ENCODE results near the gene IFT172. TPM values are rescaled to one million over a fixed set of nuclear protein-coding genes. Genes with fewer than 3 reads are reported as not detected.

Gene IFT172
- total RNA-seq, 4 donors from 2014 or later = 7.6 to 19.6 (median 13.5) TPM

GRCh38 chr2:27494284-27494943 is 4.9 kb upstream of the IFT172 start:
- H3K4me3 ChIP-seq = peak overlapping the region; percentile 53 to 84 (median 62)
- peak overlapping the region; percentile 53 to 76 (median 63) for H3K27ac ChIP-seq
- WGBS, 2 donors = 33% methylated on average over 10 of the region's 35 CpGs; no CpG with 5 or more reads in 1 of the 2 donors
- TF ChIP-seq POLR2A (IDR thresholded peaks at IDR 0.05) = no peak
- H3K36me3 ChIP-seq = no peaks in the 10 kb centered on the region
- H3K9me3 ChIP-seq = no peaks in the 10 kb centered on the region
- DNase-seq = no peak
- H3K4me1 ChIP-seq = peaks cover 4 to 44% (median 4%) of the 10 kb centered on the region in 3 donors
- intact Hi-C loops (cut with DNase I) = no loop called here
- H3K27me3 ChIP-seq = peaks cover 0 to 43% (median 0%) of the 10 kb centered on the region in 4 donors

DNA sequence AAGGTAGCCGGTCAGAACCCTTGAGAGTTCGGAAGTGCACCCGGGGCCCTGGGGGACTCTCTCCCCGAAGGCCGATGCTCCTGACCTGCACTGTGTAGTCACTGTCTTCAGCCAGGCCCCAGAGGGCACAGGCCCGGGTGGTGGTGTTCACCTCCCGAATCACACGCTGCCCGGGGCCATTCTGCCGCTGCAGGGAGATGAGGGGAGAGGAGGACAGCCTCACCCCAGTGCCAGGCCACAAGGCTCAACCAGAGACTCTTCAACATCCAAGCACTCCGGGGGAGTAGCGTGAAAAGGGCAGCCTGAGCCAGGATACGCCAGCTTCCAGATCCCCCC is 4.4 kb upstream of the IFT172 start:
- TF ChIP-seq POLR2A (IDR thresholded peaks at IDR 0.05) = no peak
- no peak for TF ChIP-seq CTCF (IDR thresholded peaks at IDR 0.05)
- no peak for DNase-seq
- 87 to 92% methylated on average over 4 to 5 of the region's 13 CpGs for WGBS, 2 donors
- H3K27ac ChIP-seq = peak overlapping the region in 2 of 4 donors; percentile 53 to 76
- H3K36me3 ChIP-seq = no peaks in the 10 kb centered on the region
- peaks cover 7 to 49% (median 8%) of the 10 kb centered on the region in 3 donors for H3K4me1 ChIP-seq
- H3K9me3 ChIP-seq = no peaks in the 10 kb centered on the region
- intact Hi-C loops (cut with DNase I) = no loop called here
- H3K27me3 ChIP-seq = peaks cover 0 to 40% (median 0%) of the 10 kb centered on the region in 4 donors
- peak overlapping the region in 2 of 4 donors; percentile 70 to 84 for H3K4me3 ChIP-seq

DNA sequence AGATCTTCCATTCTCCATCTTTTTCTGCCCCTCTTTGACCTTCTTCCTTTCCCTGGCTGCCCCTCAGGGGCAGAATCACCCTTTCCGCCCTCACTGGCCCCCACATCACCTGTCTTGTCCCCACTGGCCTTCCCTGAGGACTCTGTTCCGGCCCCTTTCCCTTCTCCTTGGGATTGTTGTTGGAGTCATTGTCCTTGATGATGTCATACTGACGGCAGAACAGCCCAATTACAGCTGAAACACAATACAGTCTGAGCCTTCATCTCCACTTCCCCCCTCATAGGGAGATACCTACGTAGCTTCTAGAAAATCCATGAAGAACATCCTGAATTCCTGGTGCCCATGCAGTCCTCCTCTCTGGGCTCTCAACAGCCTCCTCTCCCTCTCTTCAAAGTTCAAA is 3.0 kb upstream of the IFT172 start:
- intact Hi-C loops (cut with DNase I) = no loop called here
- H3K9me3 ChIP-seq = no peaks in the 10 kb centered on the region
- no peak overlapping the region for H3K4me3 ChIP-seq
- no peaks in the 10 kb centered on the region for H3K36me3 ChIP-seq
- H3K27me3 ChIP-seq = peaks cover 0 to 35% (median 0%) of the 10 kb centered on the region in 4 donors
- TF ChIP-seq POLR2A (IDR thresholded peaks at IDR 0.05) (no peak), CTCF (IDR thresholded peaks at IDR 0.05) (no peak)
- no peak overlapping the region for H3K27ac ChIP-seq
- no peak for DNase-seq
- H3K4me1 ChIP-seq = peaks cover 8 to 60% (median 11%) of the 10 kb centered on the region in 3 donors
- WGBS, 2 donors = 85 to 87% methylated on average over 4 of the region's 4 CpGs

GRCh38 chr2:27489118-27489497 is 435 bp downstream of the IFT172 start:
- intact Hi-C loops (cut with DNase I) = no loop called here
- Histone ChIP-seq H3K4me1 (peaks cover 5 to 49% (median 7%) of the 10 kb centered on the region in 3 donors), H3K27ac (peak overlapping the region; percentile 52 to 87 (median 80)), H3K27me3 (peaks cover 0 to 5% (median 0%) of the 10 kb centered on the region in 4 donors), H3K36me3 (peaks cover 0 to 19% (median 6%) of the 10 kb centered on the region in 3 donors), H3K4me3 (peak overlapping the region; percentile 37 to 76 (median 56)), H3K9me3 (no peaks in the 10 kb centered on the region)
- 2 to 3% methylated on average over 8 to 11 of the region's 11 CpGs for WGBS, 2 donors
- TF ChIP-seq CTCF (IDR thresholded peaks at IDR 0.05) = peak in 1 of 6 experiments; percentile 10
- TF ChIP-seq POLR2A (IDR thresholded peaks at IDR 0.05) = no peak
- no peak for DNase-seq

GRCh38 chr2:27485496-27485895 is 4.0 kb downstream of the IFT172 start:
- Histone ChIP-seq H3K9me3 (no peaks in the 10 kb centered on the region), H3K4me1 (peaks cover 5 to 45% (median 7%) of the 10 kb centered on the region in 3 donors), H3K27ac (no peak overlapping the region), H3K4me3 (no peak overlapping the region), H3K36me3 (peaks cover 0 to 54% (median 12%) of the 10 kb centered on the region in 3 donors), H3K27me3 (no peaks in the 10 kb centered on the region)
- WGBS, 2 donors = 51 to 78% methylated on average over 3 of the region's 3 CpGs
- intact Hi-C loops (cut with DNase I) = no loop called here
- TF ChIP-seq CTCF (IDR thresholded peaks at IDR 0.05) (no peak), POLR2A (IDR thresholded peaks at IDR 0.05) (no peak)
- no peak for DNase-seq
